GM21447 (cell line): Measurements from ENCODE around the gene ROGDI.
"Not testable (repeated sequence)": the region's sequence is repeated elsewhere in the genome, so short reads cannot be mapped to it uniquely, and the experiment has no call there.

ENCODE experiments used
- ATAC-seq: cut with Tn5 transposase; IDR thresholded peaks from one replicate; pipeline ENCODE4 v1.9.1; 2021; ENCODE audit not compliant: unreplicated experiment

The ROGDI gene

DNA sequence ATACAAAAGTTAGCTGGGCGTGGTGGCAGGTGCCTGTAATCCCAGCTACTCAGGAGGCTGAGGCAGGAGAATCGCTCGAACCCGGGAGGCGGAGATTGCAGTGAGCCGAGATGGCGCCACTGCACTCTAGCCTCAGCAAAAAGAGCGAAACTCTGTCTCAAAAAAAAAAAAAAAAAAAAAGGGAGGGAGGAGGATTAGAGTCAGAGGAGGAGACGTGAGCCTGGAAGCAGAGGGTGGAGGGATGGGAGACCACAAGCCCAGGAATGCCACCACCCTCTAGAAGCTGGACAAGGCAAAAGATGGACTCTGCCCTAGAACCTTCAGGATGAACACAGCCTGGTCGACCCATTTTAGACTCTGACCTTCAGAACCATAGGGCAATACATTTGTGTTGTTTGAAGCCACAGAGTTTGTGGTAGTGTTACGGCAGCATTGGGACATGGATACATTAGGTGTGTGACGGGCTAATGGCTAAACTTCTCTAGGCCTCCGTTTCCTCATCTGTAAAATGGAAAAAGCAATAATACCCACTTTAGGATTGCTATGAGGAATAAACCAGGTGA is 9.4 kb downstream of the ROGDI start:
- ATAC-seq = no peak

- no peak for ATAC-seq
Observed at GRCh38 chr16:4790871-4791270, 11.6 kb downstream of the ROGDI start.

- no peak for ATAC-seq
Observed at GRCh38 chr16:4790261-4790660, 12.2 kb downstream of the ROGDI start.

- ATAC-seq = no peak
Observed at GRCh38 chr16:4788910-4789309, 13.5 kb downstream of the ROGDI start.

- ATAC-seq = no peak
Observed at GRCh38 chr16:4788489-4788889, 13.9 kb downstream of the ROGDI start.

GRCh38 chr16:4787627-4788482 is 14.6 kb downstream of the ROGDI start, which contains the start of gene SEPTIN12:
TSS of gene SEPTIN12 (minus strand) at chr16:4788345. CDS start at chr16:4787645, 700 bp downstream.
- ATAC-seq = no peak

GRCh38 chr16:4787068-4787467 is 15.4 kb downstream of the ROGDI start:
- ATAC-seq = no peak

GRCh38 chr16:4785758-4786433 is 16.5 kb downstream of the ROGDI start:
- ATAC-seq = no peak

DNA sequence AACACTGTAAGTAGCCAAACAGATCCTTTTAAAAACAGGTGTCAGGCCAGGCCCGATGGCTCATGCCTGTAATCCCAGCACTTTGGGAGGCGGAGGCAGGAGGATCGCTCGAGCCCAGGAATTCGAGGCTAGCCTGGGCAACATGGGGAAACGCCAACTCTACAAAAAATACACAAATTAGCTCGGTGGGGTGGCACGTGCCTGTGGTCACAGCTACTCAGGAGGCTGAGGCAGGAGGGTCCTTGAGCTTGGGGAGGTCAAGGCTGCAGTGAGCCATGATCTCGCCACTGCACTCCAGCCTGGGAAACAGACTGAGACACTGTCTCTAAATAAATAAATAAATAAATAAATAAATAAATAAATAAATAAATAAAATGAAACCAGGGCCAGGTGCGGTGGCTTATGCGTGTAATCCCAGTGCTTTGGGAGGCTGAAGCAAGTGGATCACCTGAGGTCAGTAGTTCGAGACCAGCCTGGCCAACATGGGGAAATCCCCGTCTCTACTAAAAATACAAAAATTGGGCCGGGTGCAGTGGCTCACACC is 17.9 kb downstream of the ROGDI start:
- not testable (repeated sequence) for ATAC-seq

- ATAC-seq = no peak
Observed at GRCh38 chr16:4783951-4784336, 18.5 kb downstream of the ROGDI start.

GRCh38 chr16:4783251-4783950 is 19.0 kb downstream of the ROGDI start:
- no peak for ATAC-seq

DNA sequence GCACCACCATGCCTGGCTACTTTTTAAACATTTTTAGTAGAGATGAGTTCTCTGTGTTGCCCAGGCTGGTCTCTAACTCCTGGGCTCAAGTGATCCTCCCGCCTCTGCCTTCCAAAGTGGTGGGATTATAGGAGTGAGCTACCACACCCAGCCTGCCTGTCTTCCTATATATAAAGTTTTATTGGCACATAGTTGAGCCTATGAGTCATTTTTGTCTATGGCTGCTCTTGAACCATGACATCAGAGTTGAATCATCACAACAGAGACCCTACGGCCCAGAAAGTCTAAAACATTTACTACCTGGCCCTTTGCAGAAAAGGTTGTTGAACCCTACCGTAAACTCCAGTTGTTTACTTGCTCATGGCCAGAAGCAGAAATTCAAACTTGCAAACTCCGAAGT is 22.2 kb downstream of the ROGDI start:
- ATAC-seq = no peak

DNA sequence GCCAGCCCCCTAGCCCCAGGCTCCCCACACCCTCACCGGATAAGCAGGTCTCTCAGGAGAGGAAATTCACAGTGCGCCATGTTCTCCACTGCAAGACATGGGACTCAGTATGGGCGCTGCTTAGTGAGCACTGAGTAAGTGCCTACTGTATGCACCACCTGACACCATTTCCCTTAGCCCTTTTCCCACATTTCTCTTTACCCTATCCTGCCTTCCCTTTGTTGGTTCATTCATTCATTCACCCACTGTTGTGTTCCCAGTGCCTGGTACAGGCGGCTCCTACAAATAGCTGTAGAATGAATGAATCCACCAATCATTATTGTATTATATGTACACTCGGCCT is 24.4 kb downstream of the ROGDI start:
- no peak for ATAC-seq

- ATAC-seq = no peak
Observed at GRCh38 chr16:4777339-4778049, 24.9 kb downstream of the ROGDI start.

- no peak for ATAC-seq
Observed at GRCh38 chr16:4776141-4776705, 26.2 kb downstream of the ROGDI start.

DNA sequence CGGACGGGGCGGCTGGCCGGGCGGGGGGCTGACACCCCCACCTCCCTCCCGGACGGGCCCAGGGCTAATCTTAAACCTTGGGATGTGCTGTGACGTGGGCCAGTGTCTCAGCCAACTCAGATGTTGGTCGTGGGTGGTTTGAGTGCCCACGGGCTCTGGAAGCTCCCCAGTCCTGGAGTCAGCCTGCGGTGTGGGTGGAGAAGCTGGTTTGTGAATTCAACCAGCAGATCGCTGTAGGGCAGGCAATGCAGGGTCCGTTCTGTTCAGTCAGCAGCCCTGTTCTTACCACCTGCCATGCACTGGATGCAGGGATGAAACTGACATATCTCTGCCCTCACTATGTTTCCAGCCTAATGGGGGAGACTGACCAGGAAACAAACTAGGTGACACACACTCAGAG is 27.4 kb downstream of the ROGDI start:
- ATAC-seq = no peak

GRCh38 chr16:4772351-4772750 is 30.1 kb downstream of the ROGDI start:
- no peak for ATAC-seq

- ATAC-seq = no peak
Observed at GRCh38 chr16:4771646-4772045, 30.8 kb downstream of the ROGDI start.

- no peak for ATAC-seq
Observed at GRCh38 chr16:4769306-4769638, 33.2 kb downstream of the ROGDI start.

- peak; percentile 67 for ATAC-seq
Observed at GRCh38 chr16:4768549-4769305, 33.7 kb downstream of the ROGDI start.
